Ovary (tissue), 3 donors: ENCODE measurements around the gene AP1G1.

Experiments used
- CTCF ChIP-seq, 3 donors: fragments of 450-650 bp in 2 of 3; fragments of 200-600 bp in 1 of 3; IDR thresholded peaks; one replicate each; pipeline versions ENCODE4 v1.5.1 to v1.8.0; 2016 to 2022; ENCODE audit warnings: antibody characterized with exemption in 3 of 3, mild to moderate bottlenecking in 1 of 3
- EP300 ChIP-seq: sonication (generic); formaldehyde crosslinking; IDR thresholded peaks from one replicate; pipeline ENCODE4 v1.6.1; 2017; ENCODE audit warnings: antibody characterized with exemption
- donor health status: DM: no; HTN: no; CAD: no.

- TF ChIP-seq CTCF (IDR thresholded peaks at IDR 0.05): peak in 2 of 3 donors; percentile 9 to 27
- no peak for TF ChIP-seq EP300
Measured at GRCh38 chr16:71845639-71846430, 37.2 kb upstream of the AP1G1 start, which contains the start of gene ATXN1L.
